ENCODE data around the gene FBRSL1.

- TF ChIP-seq CTCF (IDR thresholded peaks at IDR 0.05), result no peak
- TF ChIP-seq NFIC (IDR thresholded peaks at IDR 0.05; ENCODE audit: borderline replicate concordance), result no peak
Measured at GRCh38 chr12:132486576-132486975, 3.4 kb upstream of the FBRSL1 start.

All from SK-N-SH (cell line).